Left colon (tissue), 2 donors: ENCODE results near the gene GNAL. TPM values are rescaled to one million over a fixed set of nuclear protein-coding genes. Genes with fewer than 3 reads are reported as not detected.
"Not testable (repeated sequence)": the region's sequence is repeated elsewhere in the genome, so short reads cannot be mapped to it uniquely, and the experiment has no call there.

Experiments used
- ATAC-seq: fragments of 200-7000 bp; cut with Tn5 transposase; one replicate; pipeline ENCODE4 v1.9.1; 2020; ENCODE audit warnings: mild to moderate bottlenecking, moderate library complexity
- DNase-seq, 2 donors: peaks; one replicate each; pipeline ENCODE4 v3.0.0-alpha.2; 2020
- intact Hi-C, 2 donors: fragments of 100-400 bp; cut with DNase I in 1 of 2; cut with micrococcal nuclease in 1 of 2; formaldehyde crosslinking; loops; one replicate each; pipeline versions ENCODE4 v1.11.2 to v1.14.0; 2022; cut with DNase I, micrococcal nuclease
- total RNA-seq, 2 donors: library from RNA; stranded (reverse); fragmentation: NEBNext Ultra II Directional; extraction: Animal tissue kit (Norgen Biotek cat#: 25700); gene quantifications; one replicate each; pipeline ENCODE4 v1.2.1, GENCODE V29; 2021
- donor health status: DM: no; HTN: no; CAD: no.
- donor health status: DM: yes; HTN: yes; CAD: no.

Gene GNAL
- total RNA-seq, 2 donors from 2014 or later, result 1.5 to 4.4 TPM

DNA sequence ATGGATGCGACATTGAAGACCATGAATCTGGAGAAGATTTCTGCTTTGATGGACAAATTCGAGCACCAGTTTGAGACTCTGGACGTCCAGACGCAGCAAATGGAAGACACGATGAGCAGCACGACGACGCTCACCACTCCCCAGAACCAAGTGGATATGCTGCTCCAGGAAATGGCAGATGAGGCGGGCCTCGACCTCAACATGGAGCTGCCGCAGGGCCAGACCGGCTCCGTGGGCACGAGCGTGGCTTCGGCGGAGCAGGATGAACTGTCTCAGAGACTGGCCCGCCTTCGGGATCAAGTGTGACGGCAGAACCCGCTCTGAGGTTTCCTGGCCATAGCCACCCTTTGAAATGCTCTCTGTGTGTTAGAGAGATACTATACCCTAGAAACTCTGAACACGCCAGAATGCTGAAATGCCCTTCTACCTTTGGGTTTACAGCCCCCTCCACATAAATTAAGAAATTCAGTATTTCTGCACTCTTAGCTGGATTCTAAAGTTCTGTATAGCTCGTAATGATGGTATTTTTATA lies 162.8 kb downstream of the GNAL start:
- peak; percentile 53 for ATAC-seq
- DNase-seq, result peak; percentile 51 to 70
- intact Hi-C loops, result no loop called here

GRCh38 chr18:11854554-11854953 lies 165.5 kb downstream of the GNAL start:
- DNase-seq, intact Hi-C loops, ATAC-seq: not testable (repeated sequence)

- peak; percentile 72 to 89 for DNase-seq
- intact Hi-C loops, result loop anchor here in 1 of 2 donors (5.0 kb wide), 1 partner anchor 50 kb away; the partner anchor contains the start of gene MPPE1
- peak; percentile 85 for ATAC-seq
Measured at GRCh38 chr18:11857177-11857887, 168.3 kb downstream of the GNAL start.

DNA sequence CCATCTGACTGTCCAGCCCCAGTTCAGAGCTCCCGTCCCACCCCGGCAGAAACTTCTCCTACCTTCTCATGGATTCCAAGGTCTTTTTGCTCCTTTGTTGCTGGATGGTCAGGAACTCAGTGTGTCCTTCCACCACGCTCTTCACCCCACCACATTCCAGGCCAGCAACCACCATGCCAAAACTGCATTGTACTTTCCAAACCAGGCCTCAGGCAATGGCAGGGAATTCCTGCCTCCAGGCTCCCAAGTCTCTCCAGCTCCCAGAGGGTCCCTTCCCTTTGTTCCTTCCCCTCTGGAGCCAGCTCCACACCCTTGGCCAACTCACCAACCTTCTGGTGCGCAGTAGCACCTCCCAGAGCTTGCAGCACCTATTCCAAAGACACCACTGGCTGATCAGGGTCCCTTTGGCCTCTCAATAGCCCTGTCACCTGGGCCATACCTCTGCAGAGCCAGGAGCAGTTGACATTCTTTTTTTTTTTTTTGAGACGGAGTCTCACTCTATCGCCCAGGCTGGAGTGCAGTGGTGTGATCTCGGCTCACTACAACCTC lies 170.3 kb downstream of the GNAL start:
- ATAC-seq (no peak), DNase-seq (no peak)
- intact Hi-C loops, result loop anchor here in 1 of 2 donors (5.0 kb wide), 1 partner anchor 48 kb away; the partner anchor contains the start of gene MPPE1

GRCh38 chr18:11859903-11860407 lies 170.9 kb downstream of the GNAL start:
- intact Hi-C loops, result loop anchor here in 1 of 2 donors (5.0 kb wide), 1 partner anchor 47 kb away; the partner anchor contains the start of gene MPPE1
- ATAC-seq (peak; percentile 28), DNase-seq (no peak)

- no peak for DNase-seq
- no peak for ATAC-seq
- intact Hi-C loops, result no loop called here
Measured at GRCh38 chr18:11860594-11861450, 171.8 kb downstream of the GNAL start.

DNA sequence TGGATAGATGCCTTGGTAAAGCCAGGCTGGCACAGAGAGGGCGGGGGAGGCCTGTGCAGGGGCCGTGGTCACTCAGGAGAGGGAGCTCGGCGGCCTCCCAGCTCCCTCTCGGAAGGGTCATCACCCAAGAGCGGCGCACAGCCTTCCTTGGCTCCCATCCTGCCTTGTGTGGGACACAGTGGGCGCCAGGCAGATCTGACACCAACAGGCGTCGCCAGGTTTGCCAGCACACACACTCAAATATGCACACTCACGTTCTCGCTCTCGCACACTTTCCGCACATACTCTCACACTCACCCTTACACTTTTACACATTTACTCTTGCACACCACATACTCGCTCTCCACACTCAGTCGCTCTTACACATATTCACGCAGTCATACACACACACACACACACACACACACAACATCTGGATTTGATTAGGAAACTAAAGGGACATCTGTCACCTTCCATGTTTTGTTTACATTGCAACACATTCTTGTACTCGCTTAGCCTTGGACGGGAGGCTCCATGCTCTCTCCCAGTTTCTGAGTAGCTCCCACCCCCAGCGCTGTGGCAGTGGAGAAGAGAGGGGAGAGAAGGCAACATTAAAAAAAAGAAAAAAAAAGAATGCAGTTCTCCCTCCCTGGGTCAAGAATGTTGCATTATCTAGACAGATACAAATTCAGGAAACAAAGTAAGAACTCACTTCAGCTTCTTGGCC lies 172.7 kb downstream of the GNAL start:
- DNase-seq, result no peak
- intact Hi-C loops, result no loop called here
- no peak for ATAC-seq

DNA sequence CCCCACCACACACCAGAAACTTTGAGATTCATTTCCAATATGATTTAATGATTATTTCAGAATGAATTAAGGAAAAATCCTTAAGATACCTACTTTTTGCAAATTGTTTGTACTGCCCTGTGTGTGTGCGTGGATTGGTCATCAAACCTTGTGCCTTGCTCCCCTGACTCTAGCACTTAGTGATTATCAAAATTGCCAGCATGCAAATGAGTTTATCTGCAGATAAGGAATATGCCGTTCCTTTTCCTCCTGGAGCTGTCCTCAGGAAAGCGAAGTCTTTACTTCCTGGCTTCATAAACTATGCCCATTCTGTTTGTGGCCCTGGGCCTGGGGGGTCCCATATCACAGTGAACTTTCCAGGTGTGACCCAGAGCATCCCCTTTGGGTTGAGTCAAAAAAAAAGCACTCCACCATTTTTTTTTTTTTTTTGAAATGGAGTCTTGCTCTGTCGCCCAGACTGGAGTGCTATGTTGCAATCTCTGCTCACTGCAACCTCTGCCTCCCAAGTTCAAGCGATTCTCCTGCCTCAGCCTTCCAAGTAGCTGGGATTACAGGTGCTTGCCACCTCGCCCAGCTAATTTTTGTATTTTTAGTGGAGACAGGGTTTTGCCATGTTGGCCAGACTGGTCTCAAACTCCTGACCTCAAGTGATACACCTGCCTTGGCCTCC lies 173.5 kb downstream of the GNAL start:
- DNase-seq, result no peak
- intact Hi-C loops, result no loop called here
- ATAC-seq, result no peak

- DNase-seq, result no peak
Measured at GRCh38 chr18:11864471-11864870, 175.4 kb downstream of the GNAL start.

GRCh38 chr18:11865071-11865470 lies 176.0 kb downstream of the GNAL start:
- ATAC-seq, result no peak
- no peak for DNase-seq
- intact Hi-C loops, result no loop called here

More at GRCh38 chr18:11864471-11864870, 175.4 kb downstream of the GNAL start:
- intact Hi-C loops, result no loop called here
- ATAC-seq, result no peak

- DNase-seq (no peak), ATAC-seq (no peak)
- intact Hi-C loops, result no loop called here
Measured at GRCh38 chr18:11866329-11866728, 177.3 kb downstream of the GNAL start.

GRCh38 chr18:11866764-11867163 lies 177.7 kb downstream of the GNAL start:
- intact Hi-C loops, result no loop called here
- ATAC-seq, result no peak
- DNase-seq, result no peak

GRCh38 chr18:11868230-11868629 lies 179.2 kb downstream of the GNAL start:
- intact Hi-C loops, result no loop called here
- DNase-seq (no peak), ATAC-seq (no peak)

- intact Hi-C loops, result no loop called here
- no peak for DNase-seq
- no peak for ATAC-seq
Measured at GRCh38 chr18:11871501-11871900, 182.4 kb downstream of the GNAL start.

GRCh38 chr18:11872479-11873136 lies 183.5 kb downstream of the GNAL start:
- intact Hi-C loops, result no loop called here
- no peak for DNase-seq
- ATAC-seq, result peak; percentile 97

- intact Hi-C loops, result no loop called here
- no peak for ATAC-seq
- DNase-seq, result no peak
Measured at GRCh38 chr18:11873670-11874340, 184.7 kb downstream of the GNAL start.

DNA sequence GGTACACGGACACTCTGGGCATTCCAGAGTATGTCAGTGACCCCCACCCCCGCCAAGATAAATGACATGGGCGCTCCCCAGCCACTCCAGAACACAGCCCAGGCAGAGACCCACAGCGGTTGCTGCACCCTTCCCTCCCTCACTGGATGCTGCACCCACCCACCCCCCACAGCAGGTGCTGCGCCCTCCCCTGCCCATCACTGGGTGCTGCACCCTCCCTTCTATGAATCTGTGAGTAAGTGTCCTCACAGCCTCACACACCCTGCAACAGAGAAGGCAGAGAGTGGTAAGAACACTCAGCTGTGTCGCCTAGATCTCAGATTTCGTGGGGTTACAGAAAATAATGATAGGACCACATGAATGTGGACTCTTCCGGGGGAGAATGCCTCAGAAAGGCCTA lies 185.6 kb downstream of the GNAL start:
- ATAC-seq (no peak), DNase-seq (no peak)
- intact Hi-C loops, result no loop called here
